Ovary (tissue), 3 donors: ENCODE measurements around the gene LCT.

ENCODE experiments used
- CTCF ChIP-seq, 3 donors: fragments of 450-650 bp in 2 of 3; fragments of 200-600 bp in 1 of 3; IDR thresholded peaks; one replicate each; pipeline versions ENCODE4 v1.5.1 to v1.8.0; 2016 to 2022; ENCODE audit warnings: antibody characterized with exemption in 3 of 3, mild to moderate bottlenecking in 1 of 3
- EP300 ChIP-seq: sonication (generic); formaldehyde crosslinking; IDR thresholded peaks from one replicate; pipeline ENCODE4 v1.6.1; 2017; ENCODE audit warnings: antibody characterized with exemption
- POLR2A ChIP-seq: fragments of 450-650 bp; IDR thresholded peaks from one replicate; pipeline ENCODE4 v1.6.1; 2017; ENCODE audit warnings: antibody characterized with exemption, mild to moderate bottlenecking, moderate library complexity
- donor health status: DM: no; HTN: no; CAD: no.

- TF ChIP-seq CTCF (IDR thresholded peaks at IDR 0.05), result no peak
- no peak for TF ChIP-seq POLR2A
- no peak for TF ChIP-seq EP300
These were observed 81.4 kb downstream of the LCT start for GRCh38 chr2:135755573-135755972.
